Heart left ventricle (tissue), 13 donors: ENCODE results near the gene HOXB1.

Experiments
- CTCF ChIP-seq, 12 donors: fragments of 200-600 bp; sonication (generic) in 4 of 12; IDR thresholded peaks; one replicate each; pipeline versions ENCODE4 v1.5.0 to v1.8.0; 2018 to 2022; ENCODE audit warnings: antibody characterized with exemption in 12 of 12, mild to moderate bottlenecking in 5 of 12
- POLR2A ChIP-seq, 2 donors: fragments of 450-650 bp; IDR thresholded peaks; one replicate each; pipeline ENCODE4 v1.6.1; 2017; ENCODE audit warnings: antibody characterized with exemption in 2 of 2, mild to moderate bottlenecking in 2 of 2, moderate library complexity in 2 of 2
- donor health status: ischemic (EF 13 %, LVEDD 7.1; RV severe dilation, severe dysfunction).
- donor health status: DM: no; HTN: yes; CAD: no.
- donor health status: DM: no; HTN: no; CAD: no.
- donor health status: ischemic (EF 25% LVEDD 6.9; RV normal size, moderate dysfunction).
- donor health status: ischemic (EF 25% LVEDD 5.7; RV mildly dilated, moderate dysfunction).
- donor health status: ischemic (EF 35%, LVEDD 5.7; RV mildly dilated, moderate dysfunction).
- donor health status: nonischemic (EF 11% LVEDD 7.7; RV severe dilation, severe dysfunction).
- donor health status: DM: yes; HTN: yes; CAD: no.
- donor health status: PGD.
- donor health status: ischemic (EF 29% LVEDD 5.4; RV normal size, mild dysfunction).
- donor health status: nonischemic (EF 23%, LVEDD 6.1; RV moderate dilation, normal function).

DNA sequence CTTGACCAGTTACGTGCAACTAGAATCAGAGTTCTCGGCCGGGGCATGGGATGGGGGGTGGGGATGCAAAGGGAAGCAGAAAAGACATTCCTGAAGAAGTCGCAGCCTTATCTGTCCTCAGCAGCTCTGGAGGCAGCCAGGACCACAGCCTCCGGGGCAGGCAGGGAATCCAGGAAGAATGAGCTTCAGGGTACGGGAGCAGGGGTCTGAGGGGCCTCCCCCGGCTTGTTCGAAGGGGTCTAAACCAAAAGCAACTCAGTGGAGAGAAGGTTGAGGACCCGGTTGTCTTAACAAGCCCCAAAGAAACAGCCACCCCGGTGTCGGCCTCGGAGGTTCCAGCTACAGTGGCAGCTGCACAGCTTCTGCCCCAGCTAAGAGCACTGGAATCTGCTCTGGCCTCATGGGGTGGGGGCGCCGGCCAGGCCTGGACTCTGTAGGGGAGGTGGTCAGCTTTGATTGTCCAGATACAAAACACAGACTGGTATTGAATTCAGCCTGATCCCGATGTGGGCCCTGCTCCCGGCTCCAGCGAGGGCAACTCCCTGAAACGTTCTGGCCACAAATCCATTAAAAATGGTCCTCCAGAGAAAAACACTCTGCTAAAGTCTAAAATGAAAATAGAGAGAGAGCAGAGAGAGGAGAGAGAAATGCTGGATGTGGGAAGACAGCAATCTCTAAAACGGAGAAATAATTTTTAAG is 39.7 kb upstream of the HOXB1 start:
- TF ChIP-seq POLR2A (IDR thresholded peaks at IDR 0.05) = no peak
- no peak for TF ChIP-seq CTCF (IDR thresholded peaks at IDR 0.05)
